Right renal pelvis (tissue), 4 donors: ENCODE results near the gene CYP2R1. TPM values are rescaled to one million over a fixed set of nuclear protein-coding genes. Genes with fewer than 3 reads are reported as not detected.
A peak's percentile ranks its signal among the peaks of the same experiment; 100 is the strongest.
"Not testable (repeated sequence)": the region's sequence is repeated elsewhere in the genome, so short reads cannot be mapped to it uniquely, and the experiment has no call there.

ENCODE experiments used
- DNase-seq, 4 donors: peaks; one replicate each; pipeline ENCODE4 v3.0.0-alpha.2; 2013; ENCODE audit warnings: low read depth in 4 of 4, low spot score in 3 of 4, missing footprints in 1 of 4
- polyA plus RNA-seq, 4 donors: library from polyadenylated mRNA; unstranded; fragments of 120-200 nt; gene quantifications; one replicate each; pipeline ENCODE4 v1.2.1, GENCODE V29; 2013; ENCODE audit not compliant: insufficient read length in 4 of 4

The CYP2R1 gene
- polyA plus RNA-seq, 4 donors, result 20.8 to 23.0 (median 21.8) TPM

DNA sequence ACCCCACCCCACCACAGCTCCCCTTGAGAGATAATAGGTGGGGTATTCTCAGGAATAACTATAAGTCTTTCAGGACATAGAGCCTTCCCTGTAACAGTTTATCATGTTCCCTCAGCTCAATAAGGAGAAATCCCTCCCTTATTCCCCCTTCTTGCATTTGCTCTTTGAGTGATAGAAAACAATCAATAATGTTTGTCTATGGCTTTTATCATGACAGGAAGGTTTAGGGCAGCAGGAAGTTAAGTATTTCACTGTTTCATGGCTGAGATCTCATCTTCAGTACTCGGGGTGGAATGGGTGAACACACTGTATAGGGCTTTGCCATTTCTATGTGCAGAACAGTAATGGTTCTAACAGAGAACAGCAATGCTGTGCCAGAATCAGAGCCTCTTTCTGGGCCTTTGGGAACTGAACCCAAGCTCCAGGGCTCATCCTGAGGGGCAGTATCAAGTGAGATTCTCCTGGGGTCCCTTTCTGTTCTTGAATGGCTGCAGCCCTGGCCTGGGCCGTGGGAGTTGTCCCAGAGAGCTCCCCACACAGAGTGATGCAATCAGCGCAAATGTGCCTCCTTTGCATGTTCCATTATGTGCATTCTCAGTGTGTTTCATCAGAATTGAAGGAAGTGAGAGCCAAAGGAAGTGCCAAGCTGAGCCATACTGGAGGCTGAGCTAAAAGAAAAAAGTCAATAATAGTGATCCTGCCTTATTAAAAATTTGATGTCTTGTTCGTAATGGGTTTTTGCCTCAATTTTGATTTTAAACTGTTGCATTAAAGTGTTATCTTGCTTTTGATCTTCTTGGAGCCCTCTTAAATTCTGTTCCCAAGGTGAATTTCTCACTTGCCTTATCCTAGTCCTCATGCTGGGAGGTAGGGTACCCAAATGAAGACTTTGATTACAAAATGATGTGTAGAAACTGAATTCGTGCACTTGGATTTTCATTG, 2.9 kb upstream of the CYP2R1 start:
- DNase-seq, result no peak

DNA sequence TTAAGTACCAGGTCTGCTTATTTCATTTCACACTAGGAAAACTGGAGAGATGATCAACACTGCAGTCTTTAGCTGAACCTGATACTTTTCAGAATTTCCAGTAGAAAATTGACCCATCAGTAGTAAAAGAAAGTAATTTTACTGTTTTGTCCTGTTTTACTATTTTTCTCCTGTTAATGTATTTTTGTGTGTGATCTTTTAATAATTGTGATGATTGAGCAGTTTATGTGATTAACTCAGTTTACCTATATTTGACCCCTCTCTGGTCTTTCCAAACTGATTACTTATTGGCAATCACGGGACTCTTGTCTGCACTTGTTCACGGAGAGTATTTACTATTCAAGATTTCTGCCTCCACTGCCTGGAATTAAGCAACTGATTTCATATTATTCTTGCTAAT, 546 bp upstream of the CYP2R1 start:
- DNase-seq, result no peak

DNA sequence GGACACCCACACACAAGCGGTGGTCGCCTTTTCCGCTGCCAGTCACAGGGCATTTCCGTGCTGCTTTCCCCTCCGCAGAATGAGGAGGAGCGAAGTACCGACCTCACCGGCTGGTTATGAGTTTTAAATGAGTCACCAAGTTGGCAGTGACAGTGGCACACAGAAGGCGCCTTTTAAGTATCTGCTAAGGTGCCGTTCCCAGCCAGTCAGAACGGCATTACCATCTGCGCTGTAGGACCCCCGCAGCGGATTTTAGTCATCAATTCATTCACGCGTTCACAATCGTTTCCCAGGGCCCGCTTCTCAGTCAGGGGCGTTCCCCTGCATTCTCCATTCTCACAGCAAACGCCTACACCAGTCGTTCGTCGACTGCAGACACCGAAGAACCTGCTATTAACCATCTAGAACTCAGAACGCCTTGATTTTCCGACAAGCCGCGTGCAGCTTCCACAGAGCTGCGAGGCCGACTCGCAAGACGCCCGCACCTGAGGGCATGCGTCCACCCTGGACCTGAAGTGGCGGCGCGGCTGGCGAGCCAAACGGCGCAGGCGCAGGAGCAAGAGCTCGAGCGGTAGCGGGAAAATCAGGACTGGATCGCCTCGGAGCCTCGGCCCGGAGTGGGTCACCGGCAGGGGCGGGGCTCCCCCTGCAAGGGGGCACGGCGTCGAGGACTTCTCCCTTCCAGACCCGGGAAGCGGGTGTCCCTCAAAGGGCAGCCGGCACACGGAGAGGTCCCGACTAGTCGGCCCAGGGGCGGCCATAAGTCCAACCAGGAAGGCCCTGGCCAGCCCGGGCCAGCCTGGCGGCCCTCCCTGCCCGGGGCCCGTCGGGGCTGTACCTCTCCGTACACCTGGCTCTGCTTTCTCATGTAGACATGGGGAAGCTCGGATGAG, 642 bp downstream of the CYP2R1 start:
- DNase-seq, result peak; percentile 72 to 83 (median 78)

DNA sequence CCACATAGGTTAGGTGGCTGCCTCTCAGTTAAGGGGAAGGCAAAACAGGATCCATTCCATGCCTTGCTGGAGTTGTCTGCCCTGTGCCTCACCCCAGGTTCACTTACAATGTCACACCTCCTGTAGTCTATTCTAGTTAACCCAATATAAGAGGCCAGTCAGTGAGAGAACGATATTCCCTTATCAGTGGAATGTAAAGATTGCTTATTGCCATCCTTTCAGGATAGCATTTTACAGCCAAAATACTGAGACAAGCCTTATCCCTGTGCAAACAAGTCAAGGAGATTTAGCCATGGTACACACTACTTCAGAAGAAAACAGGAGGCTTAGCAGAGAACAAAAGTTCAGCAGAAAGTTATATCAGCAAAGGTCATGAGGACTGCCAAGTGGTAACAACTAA, 5.5 kb downstream of the CYP2R1 start:
- no peak for DNase-seq

DNA sequence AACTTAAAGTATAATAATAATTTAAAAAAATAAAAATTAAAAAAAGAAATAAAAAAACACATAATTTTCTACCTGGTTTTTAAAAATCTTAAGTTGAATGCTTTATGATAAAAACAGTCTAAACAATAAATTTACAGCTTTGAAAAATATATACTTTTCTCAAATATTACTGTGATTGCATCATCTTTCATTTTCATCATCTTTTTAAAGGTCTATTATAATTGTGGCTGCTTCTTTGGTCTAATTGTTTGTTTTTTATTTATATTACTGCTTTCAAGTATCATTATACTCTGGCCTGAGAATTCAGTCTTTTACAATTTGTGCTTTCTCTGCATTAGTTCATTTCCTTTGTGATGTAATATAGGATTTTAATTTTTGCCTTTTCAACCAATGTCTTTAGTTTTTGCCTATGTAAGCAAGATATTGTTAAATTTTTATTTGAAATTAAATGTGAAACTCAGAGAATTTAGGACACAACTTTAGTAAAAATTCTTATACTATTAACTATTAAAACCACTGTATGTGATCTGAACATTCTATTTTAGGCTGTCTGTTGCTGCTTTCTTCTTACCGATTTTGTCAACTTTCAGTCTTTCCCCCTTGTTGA, 7.3 kb downstream of the CYP2R1 start:
- DNase-seq, result no peak

- DNase-seq, result not testable (repeated sequence)
Observed at GRCh38 chr11:14883683-14884082, 8.3 kb downstream of the CYP2R1 start.

GRCh38 chr11:14882196-14882595, 9.8 kb downstream of the CYP2R1 start:
- no peak for DNase-seq

GRCh38 chr11:14881576-14882193, 10.3 kb downstream of the CYP2R1 start:
- no peak for DNase-seq

- no peak for DNase-seq
Observed at GRCh38 chr11:14875163-14875562, 16.9 kb downstream of the CYP2R1 start.

GRCh38 chr11:14873632-14874031, 18.4 kb downstream of the CYP2R1 start:
- DNase-seq, result no peak

DNA sequence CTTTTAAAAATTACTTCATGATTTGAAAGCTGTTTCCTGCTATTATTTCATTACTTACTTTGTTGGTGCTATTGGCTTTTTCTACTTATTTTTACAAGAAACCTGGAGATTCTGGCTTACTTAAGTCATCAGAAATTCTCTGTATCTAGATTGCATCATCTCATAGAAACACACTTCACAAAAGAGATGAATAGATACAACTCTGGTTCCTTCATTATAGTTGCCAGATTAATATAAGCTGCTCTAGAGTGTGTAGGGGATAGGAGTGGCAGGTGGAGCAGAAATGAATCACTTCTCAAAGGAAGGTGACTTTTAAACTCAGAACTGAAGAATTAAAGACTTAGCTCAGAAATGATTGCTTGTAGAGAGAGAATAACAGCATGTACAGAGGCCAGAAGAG, 20.0 kb downstream of the CYP2R1 start:
- DNase-seq, result no peak

DNA sequence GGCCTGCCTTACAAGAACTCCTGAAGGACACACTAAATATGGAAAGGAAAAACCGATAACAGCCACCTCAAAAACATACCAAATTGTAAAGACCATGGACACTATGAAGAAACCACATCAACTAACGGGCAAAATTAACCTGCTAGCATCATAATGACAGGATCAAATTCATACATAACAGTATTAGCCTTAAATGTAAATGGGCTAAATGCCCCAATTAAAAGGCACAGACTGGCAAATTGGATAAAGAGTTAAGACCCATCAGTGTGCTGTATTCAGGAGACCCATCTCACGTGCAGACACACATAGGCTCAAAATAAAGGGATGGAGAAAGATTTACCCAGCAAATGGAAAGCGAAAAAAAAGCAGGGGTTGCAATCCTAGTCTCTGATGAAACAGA, 28.3 kb downstream of the CYP2R1 start:
- not testable (repeated sequence) for DNase-seq

GRCh38 chr11:14861680-14862079, 30.4 kb downstream of the CYP2R1 start:
- DNase-seq, result no peak

GRCh38 chr11:14860511-14860910, 31.5 kb downstream of the CYP2R1 start:
- DNase-seq, result no peak

- no peak for DNase-seq
Observed at GRCh38 chr11:14858404-14858803, 33.6 kb downstream of the CYP2R1 start.

- DNase-seq, result no peak
Observed at GRCh38 chr11:14857621-14858020, 34.4 kb downstream of the CYP2R1 start.

DNA sequence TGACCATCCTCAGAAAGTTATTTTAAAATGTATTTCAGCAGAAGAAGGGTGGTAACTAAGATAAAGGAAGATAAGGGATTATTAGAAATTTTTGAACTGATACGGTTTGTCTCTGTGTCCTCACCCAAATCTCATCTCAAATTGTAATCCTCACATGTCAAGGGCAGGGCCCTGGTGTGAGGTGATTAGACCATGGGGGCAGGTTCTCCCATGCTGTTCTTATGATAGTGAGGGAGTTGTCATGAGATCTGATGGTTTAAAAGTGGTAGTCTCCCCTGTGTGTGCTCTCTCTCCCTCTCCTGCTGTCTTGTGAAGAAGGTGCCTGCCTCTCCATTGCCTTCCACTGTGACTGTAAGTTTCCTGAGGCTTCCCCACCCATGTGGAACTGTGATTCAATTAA, 36.1 kb downstream of the CYP2R1 start:
- DNase-seq, result no peak

GRCh38 chr11:14854057-14854456, 38.0 kb downstream of the CYP2R1 start:
- no peak for DNase-seq

GRCh38 chr11:14852571-14853177, 39.4 kb downstream of the CYP2R1 start:
- no peak for DNase-seq

DNA sequence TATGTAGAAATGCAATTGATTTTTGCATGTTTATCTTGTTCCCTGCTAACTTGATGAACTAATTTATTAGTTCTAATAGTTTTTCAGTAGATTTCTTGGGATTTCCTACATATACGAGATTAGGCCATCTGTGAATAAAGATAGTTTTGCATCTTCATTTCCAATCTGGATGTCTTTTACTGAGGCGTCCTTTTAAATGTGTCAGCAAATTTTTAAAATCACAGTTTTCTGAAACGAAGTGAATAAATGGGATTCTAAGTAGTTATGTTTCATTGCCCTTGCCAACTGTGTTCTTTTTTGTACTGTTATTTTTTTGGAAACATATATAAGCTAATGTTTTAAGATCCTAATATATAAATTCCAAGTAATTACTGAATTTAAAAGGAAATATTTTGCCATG, 50.0 kb downstream of the CYP2R1 start:
- DNase-seq, result no peak
